HT1080 (cell line): ENCODE results near the gene KATNAL2. TPM values are rescaled to one million over a fixed set of nuclear protein-coding genes. Genes with fewer than 3 reads are reported as not detected.

Experiments used
- DNase-seq: peaks from one replicate; pipeline ENCODE4 v3.0.0-alpha.2; 2015; ENCODE audit warnings: low read depth
- small RNA-seq: library from RNA; depleted of rRNA; stranded (forward); fragments of <200 nt; gene quantifications from one replicate; pipeline ENCODE3, GENCODE V24; 2014
- total RNA-seq: library from RNA; depleted of rRNA; stranded (reverse); fragments of >200 nt; shearing (Covaris generic); gene quantifications from 2 replicates; pipeline ENCODE4 v1.2.3, GENCODE V29; 2014; rRNA removed

KATNAL2 gene
- total RNA-seq, 1 experiment from 2014 or later: not detected

GRCh38 chr18:47110492-47111274 lies 193.3 kb downstream of the KATNAL2 start:
- no peak for DNase-seq

GRCh38 chr18:47113796-47114540 lies 196.6 kb downstream of the KATNAL2 start:
- DNase-seq: no peak

GRCh38 chr18:47115205-47115604 lies 197.8 kb downstream of the KATNAL2 start:
- DNase-seq: no peak

GRCh38 chr18:47118981-47119380 lies 201.6 kb downstream of the KATNAL2 start:
- DNase-seq: no peak

- DNase-seq: no peak
Measured at GRCh38 chr18:47120428-47120827, 203.0 kb downstream of the KATNAL2 start.

- DNase-seq: no peak
Measured at GRCh38 chr18:47121146-47121545, 203.7 kb downstream of the KATNAL2 start.

GRCh38 chr18:47141289-47141688 lies 223.9 kb downstream of the KATNAL2 start:
- DNase-seq: no peak

- no peak for DNase-seq
Measured at GRCh38 chr18:47143153-47143552, 225.8 kb downstream of the KATNAL2 start.

- DNase-seq: no peak
Measured at GRCh38 chr18:47143899-47144485, 226.6 kb downstream of the KATNAL2 start.

- no peak for DNase-seq
Measured at GRCh38 chr18:47146206-47146605, 228.8 kb downstream of the KATNAL2 start.

GRCh38 chr18:47149457-47150028 lies 232.1 kb downstream of the KATNAL2 start:
- no peak for DNase-seq

- peak; percentile 80 for DNase-seq
Measured at GRCh38 chr18:47150029-47150823, 232.8 kb downstream of the KATNAL2 start, which contains the start of gene HDHD2. HDHD2 (minus strand) TSS chr18:47150500; CDS start chr18:47136439, 14,061 bp downstream.

GRCh38 chr18:47150824-47151366 lies 233.5 kb downstream of the KATNAL2 start:
- DNase-seq: no peak

- no peak for DNase-seq
Measured at GRCh38 chr18:47151439-47151838, 234.0 kb downstream of the KATNAL2 start.

Small RNA genes lying within 50 kb of the gene (small RNA-seq; reads per million reads assigned to genes)
- gene AC012254.4: not detected

Other genes with a start within 250 kb of the KATNAL2 start
- not detected in 2 replicates for gene ST8SIA5, start 160.5 kb upstream of the KATNAL2 start, total RNA-seq
- gene PIAS2, start 95 bp upstream of the KATNAL2 start, total RNA-seq: 12.8 and 20.8 TPM in 2 replicates
- gene ELOA2, start 118.0 kb downstream of the KATNAL2 start, total RNA-seq: not detected in 2 replicates
- gene HDHD2, start 232.9 kb downstream of the KATNAL2 start, total RNA-seq: 13.3 and 20.3 TPM in 2 replicates